GM12892 (cell line): Measurements from ENCODE around the gene PRKAA2.

Experiments
- POLR2A ChIP-seq: IDR thresholded peaks from 2 replicates; pipeline ENCODE4 v1.6.1; 2011; ENCODE audit warnings: low read depth, low read length, control low read depth
- TAF1 ChIP-seq: IDR thresholded peaks from 2 replicates; pipeline ENCODE4 v1.6.1; 2011; ENCODE audit warnings: low read depth, mild to moderate bottlenecking, control low read depth, low read length, borderline replicate concordance

DNA sequence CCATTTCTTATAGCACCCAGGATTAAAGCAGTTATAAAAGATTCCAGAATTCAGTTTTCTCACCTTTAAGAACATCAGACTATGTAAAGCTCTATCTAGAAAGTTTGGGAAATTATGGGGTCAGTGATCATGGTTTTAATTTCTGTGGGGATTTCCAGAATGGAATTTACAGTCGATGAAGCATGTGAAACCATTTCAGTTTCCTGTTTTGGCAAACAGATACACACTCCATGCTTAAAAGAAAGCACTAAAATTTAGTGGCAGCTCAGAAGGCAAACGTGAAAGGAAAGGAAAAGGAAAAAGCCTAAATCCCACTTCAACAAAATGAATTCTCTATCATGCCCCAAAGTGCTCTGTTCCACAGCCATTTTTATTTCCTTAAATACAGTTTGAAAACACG lies 113.7 kb downstream of the PRKAA2 start:
- no peak for TF ChIP-seq TAF1
- no peak for TF ChIP-seq POLR2A
